K562 (cell line): ENCODE results near the gene OOSP3. TPM values are rescaled to one million over a fixed set of nuclear protein-coding genes. Genes with fewer than 3 reads are reported as not detected.

Source experiments
- ARID3A ChIP-seq: IDR thresholded peaks from 2 replicates; pipeline ENCODE4 v1.6.1; 2012; ENCODE audit warnings: low read depth, low read length, improper control_type of control experiment, borderline replicate concordance
- ARNT ChIP-seq, 2 experiments: fragments of 450-650 bp; IDR thresholded peaks; 2 replicates each; pipeline ENCODE4 v1.6.1; 2016; ENCODE audit warnings: mild to moderate bottlenecking in 1 of 2
- BCOR ChIP-seq: fragments of 450-650 bp; IDR thresholded peaks from 2 replicates; pipeline ENCODE4 v1.6.1; 2016
- C11orf30 ChIP-seq: fragments of 450-650 bp; IDR thresholded peaks from 2 replicates; pipeline ENCODE4 v1.6.1; 2016; ENCODE audit warnings: low read depth, mild to moderate bottlenecking
- CXXC5 ChIP-seq: fragments of 250-450 bp; sonication (Bioruptor Pico); IDR thresholded peaks from 2 replicates; pipeline ENCODE4 v1.8.0; 2022; ENCODE audit warnings: inconsistent platforms, mild to moderate bottlenecking, moderate library complexity
- E4F1 ChIP-seq: fragments of 250-450 bp; sonication (Bioruptor Pico); IDR thresholded peaks from 2 replicates; pipeline ENCODE4 v1.5.0; 2021; ENCODE audit warnings: mild to moderate bottlenecking, borderline replicate concordance
- LEF1 ChIP-seq: fragments of 450-650 bp; IDR thresholded peaks from 2 replicates; pipeline ENCODE4 v1.6.1; 2016; ENCODE audit warnings: mild to moderate bottlenecking
- MECOM ChIP-seq: fragments of 250-450 bp; sonication (Bioruptor Pico); IDR thresholded peaks from 2 replicates; pipeline ENCODE4 v1.8.0; 2022; ENCODE audit warnings: inconsistent platforms
- POLR2H ChIP-seq: IDR thresholded peaks from 2 replicates; pipeline ENCODE4 v1.6.1; 2016; ENCODE audit warnings: missing genetic modification characterization, low read depth, mild to moderate bottlenecking, control low read depth, missing compliant biosample characterization, moderate library complexity
- RB1 ChIP-seq: fragments of 450-650 bp; IDR thresholded peaks from 2 replicates; pipeline ENCODE4 v1.6.1; 2017; ENCODE audit warnings: low read depth, mild to moderate bottlenecking
- STAT5A ChIP-seq: IDR thresholded peaks from 2 replicates; pipeline ENCODE4 v1.6.1; 2012; ENCODE audit warnings: low read length, inconsistent platforms, borderline replicate concordance
- STAT6 ChIP-seq: sonication (generic); formaldehyde crosslinking; IDR thresholded peaks from 2 replicates; pipeline ENCODE4 v1.8.1; 2023; ENCODE audit warnings: mild to moderate bottlenecking, missing genetic modification reagents
- TEAD1 ChIP-seq, 2 experiments: fragments of 450-650 bp in 1 of 2; sonication (generic) in 1 of 2; formaldehyde crosslinking; IDR thresholded peaks; 2 replicates each; pipeline versions ENCODE4 v1.4.0 to v1.8.0; 2020 to 2022; ENCODE audit warnings: mild to moderate bottlenecking in 2 of 2, missing genetic modification reagents in 1 of 2
- THRB ChIP-seq: fragments of 450-650 bp; formaldehyde crosslinking; conservative IDR thresholded peaks from 2 replicates; pipeline ENCODE4 v1.4.0; 2022; ENCODE audit warnings: mild to moderate bottlenecking, missing genetic modification characterization
- ZBTB7A ChIP-seq: IDR thresholded peaks from 2 replicates; pipeline ENCODE4 v1.6.1; 2011; ENCODE audit warnings: low read depth, mild to moderate bottlenecking, low read length, moderate library complexity, borderline replicate concordance; ENCODE audit not compliant: control insufficient read depth
- ZC3H11A ChIP-seq: IDR thresholded peaks from 2 replicates; pipeline ENCODE4 v1.6.1; 2012; ENCODE audit warnings: low read depth, low read length, improper control_type of control experiment
- ZNF232 ChIP-seq: sonication (generic); formaldehyde crosslinking; IDR thresholded peaks from 2 replicates; pipeline ENCODE4 v1.8.0; 2022; ENCODE audit warnings: mild to moderate bottlenecking, missing genetic modification reagents
- ZNF384 ChIP-seq: IDR thresholded peaks from 2 replicates; pipeline ENCODE4 v1.6.1; 2012; ENCODE audit warnings: low read depth, low read length, improper control_type of control experiment
- polyA plus RNA-seq, 8 experiments: library from polyadenylated mRNA; depleted of rRNA in 4 of 8; stranded (reverse) in 5 of 8; unstranded in 3 of 8; fragments of >200 nt; fragmentation: Nextera tagmentation in 2 of 8; fragmentation: Illumina TruSeq in 1 of 8; extraction: Ambion mirVana in 2 of 8; extraction: Trizol in 1 of 8; gene quantifications; 2 replicates each; pipeline versions ENCODE4 v1.2.1 to v1.2.3, GENCODE V29; 2011 to 2014; ENCODE audit warnings: inconsistent platforms in 1 of 8, missing spikeins in 1 of 8
- total RNA-seq, 7 experiments: library from RNA; depleted of rRNA in 6 of 7; stranded (reverse); fragments of >200 nt in 6 of 7; fragmentation: Illumina TruSeq in 2 of 7; extraction: Trizol in 2 of 7; gene quantifications; 2 replicates each; pipeline versions ENCODE4 v1.2.1 to v1.2.3, GENCODE V29; 2011 to 2021; ENCODE audit warnings: low replicate concordance in 1 of 7

The OOSP3 gene
- total and polyA plus RNA-seq, 9 of the 15 experiments (the other 6 are each of a cell fraction or from before 2014, with no cell fraction given): 0.09 to 0.32 (median 0.15) TPM; not detected in 6

GRCh38 chr11:59857439-59858434 lies 20.8 kb upstream of the OOSP3 start (continued):
- peak; percentile 63; the same call in 1 of the 2 replicates for TF ChIP-seq ARID3A
- TF ChIP-seq ZNF384: peak; percentile 3; the same call in 1 of the 2 replicates
- TF ChIP-seq ARNT (IDR thresholded peaks at IDR 0.05): peak in 1 of 2 experiments; percentile 67; a peak in 1 of 4 replicates
- TF ChIP-seq MECOM: no peak
- TF ChIP-seq ZNF232 (CRISPR knock-in tag): no peak
- no peak for TF ChIP-seq ZC3H11A
- no peak for TF ChIP-seq BCOR
- TF ChIP-seq RB1: no peak
- TF ChIP-seq STAT5A: peak; percentile 52; the same call in 1 of the 2 replicates
- TF ChIP-seq STAT6: no peak
- no peak for TF ChIP-seq ZBTB7A
- peak; percentile 44 for TF ChIP-seq C11orf30
- 0 out of 2 replicates have a peak, but pooled peaks have one; percentile 52 for TF ChIP-seq LEF1
- no peak for TF ChIP-seq E4F1
- TF ChIP-seq TEAD1 (CRISPR knock-in tag; IDR thresholded peaks at IDR 0.05): peak; percentile 67 to 97; a peak in 3 of 4 replicates
- TF ChIP-seq POLR2H (tag): peak; percentile 64
- peak; percentile 31; the same call in 1 of the 2 replicates for TF ChIP-seq CXXC5 (CRISPR knock-in tag)
- TF ChIP-seq THRB: no peak
